Measurements from ENCODE around the gene NINJ1. TPM values are rescaled to one million over a fixed set of nuclear protein-coding genes. Genes with fewer than 3 reads are reported as not detected.

The NINJ1 gene
- total and polyA plus RNA-seq, 2 of the 8 experiments (the other 6 are each of a cell fraction or from before 2014, with no cell fraction given): 28.2 to 65.6 TPM

DNA sequence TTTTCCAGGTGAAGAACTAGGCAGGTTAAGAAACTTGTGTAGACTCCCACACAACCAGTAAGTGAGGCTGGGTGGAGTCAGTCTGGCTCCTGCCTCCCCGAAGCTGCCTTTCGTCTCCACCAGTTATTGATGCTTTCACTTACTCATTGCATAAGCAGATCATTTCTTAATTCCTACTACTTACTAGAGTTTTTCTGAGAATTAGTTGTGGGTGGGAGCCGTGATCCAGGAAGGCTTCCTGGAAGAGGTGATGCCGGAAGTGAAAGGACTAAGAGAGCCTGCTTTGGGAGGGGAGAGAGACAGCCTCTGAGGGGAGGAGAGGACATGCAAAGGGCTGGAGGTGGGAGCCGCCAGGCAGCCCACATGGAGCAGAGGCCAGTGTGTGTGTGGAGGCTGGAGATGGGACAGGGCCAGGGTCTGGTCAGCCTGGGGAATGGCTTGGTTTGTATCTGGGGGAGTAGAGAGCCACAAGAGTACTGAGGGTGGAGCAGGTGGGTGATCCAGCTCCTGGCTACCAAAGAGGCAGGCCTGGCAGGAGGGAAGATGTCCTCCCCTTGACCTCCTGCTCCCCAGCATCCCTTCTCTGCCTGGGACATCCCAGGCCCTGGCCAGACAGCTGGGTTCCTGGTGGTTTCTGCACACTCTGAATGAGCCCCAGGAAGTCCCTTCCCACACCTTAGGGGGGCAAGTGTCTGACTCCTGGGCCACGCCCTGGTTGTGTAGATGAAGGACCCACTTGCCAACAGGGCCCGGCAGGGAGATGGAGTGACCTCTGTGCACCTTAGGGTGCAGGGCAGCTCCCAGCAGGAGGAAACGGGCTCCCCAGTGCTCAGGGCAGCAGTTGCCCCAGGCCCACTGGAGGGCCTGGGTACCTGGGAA, 50.2 kb downstream of the NINJ1 start (continued):
- TF ChIP-seq, protein P1, sequence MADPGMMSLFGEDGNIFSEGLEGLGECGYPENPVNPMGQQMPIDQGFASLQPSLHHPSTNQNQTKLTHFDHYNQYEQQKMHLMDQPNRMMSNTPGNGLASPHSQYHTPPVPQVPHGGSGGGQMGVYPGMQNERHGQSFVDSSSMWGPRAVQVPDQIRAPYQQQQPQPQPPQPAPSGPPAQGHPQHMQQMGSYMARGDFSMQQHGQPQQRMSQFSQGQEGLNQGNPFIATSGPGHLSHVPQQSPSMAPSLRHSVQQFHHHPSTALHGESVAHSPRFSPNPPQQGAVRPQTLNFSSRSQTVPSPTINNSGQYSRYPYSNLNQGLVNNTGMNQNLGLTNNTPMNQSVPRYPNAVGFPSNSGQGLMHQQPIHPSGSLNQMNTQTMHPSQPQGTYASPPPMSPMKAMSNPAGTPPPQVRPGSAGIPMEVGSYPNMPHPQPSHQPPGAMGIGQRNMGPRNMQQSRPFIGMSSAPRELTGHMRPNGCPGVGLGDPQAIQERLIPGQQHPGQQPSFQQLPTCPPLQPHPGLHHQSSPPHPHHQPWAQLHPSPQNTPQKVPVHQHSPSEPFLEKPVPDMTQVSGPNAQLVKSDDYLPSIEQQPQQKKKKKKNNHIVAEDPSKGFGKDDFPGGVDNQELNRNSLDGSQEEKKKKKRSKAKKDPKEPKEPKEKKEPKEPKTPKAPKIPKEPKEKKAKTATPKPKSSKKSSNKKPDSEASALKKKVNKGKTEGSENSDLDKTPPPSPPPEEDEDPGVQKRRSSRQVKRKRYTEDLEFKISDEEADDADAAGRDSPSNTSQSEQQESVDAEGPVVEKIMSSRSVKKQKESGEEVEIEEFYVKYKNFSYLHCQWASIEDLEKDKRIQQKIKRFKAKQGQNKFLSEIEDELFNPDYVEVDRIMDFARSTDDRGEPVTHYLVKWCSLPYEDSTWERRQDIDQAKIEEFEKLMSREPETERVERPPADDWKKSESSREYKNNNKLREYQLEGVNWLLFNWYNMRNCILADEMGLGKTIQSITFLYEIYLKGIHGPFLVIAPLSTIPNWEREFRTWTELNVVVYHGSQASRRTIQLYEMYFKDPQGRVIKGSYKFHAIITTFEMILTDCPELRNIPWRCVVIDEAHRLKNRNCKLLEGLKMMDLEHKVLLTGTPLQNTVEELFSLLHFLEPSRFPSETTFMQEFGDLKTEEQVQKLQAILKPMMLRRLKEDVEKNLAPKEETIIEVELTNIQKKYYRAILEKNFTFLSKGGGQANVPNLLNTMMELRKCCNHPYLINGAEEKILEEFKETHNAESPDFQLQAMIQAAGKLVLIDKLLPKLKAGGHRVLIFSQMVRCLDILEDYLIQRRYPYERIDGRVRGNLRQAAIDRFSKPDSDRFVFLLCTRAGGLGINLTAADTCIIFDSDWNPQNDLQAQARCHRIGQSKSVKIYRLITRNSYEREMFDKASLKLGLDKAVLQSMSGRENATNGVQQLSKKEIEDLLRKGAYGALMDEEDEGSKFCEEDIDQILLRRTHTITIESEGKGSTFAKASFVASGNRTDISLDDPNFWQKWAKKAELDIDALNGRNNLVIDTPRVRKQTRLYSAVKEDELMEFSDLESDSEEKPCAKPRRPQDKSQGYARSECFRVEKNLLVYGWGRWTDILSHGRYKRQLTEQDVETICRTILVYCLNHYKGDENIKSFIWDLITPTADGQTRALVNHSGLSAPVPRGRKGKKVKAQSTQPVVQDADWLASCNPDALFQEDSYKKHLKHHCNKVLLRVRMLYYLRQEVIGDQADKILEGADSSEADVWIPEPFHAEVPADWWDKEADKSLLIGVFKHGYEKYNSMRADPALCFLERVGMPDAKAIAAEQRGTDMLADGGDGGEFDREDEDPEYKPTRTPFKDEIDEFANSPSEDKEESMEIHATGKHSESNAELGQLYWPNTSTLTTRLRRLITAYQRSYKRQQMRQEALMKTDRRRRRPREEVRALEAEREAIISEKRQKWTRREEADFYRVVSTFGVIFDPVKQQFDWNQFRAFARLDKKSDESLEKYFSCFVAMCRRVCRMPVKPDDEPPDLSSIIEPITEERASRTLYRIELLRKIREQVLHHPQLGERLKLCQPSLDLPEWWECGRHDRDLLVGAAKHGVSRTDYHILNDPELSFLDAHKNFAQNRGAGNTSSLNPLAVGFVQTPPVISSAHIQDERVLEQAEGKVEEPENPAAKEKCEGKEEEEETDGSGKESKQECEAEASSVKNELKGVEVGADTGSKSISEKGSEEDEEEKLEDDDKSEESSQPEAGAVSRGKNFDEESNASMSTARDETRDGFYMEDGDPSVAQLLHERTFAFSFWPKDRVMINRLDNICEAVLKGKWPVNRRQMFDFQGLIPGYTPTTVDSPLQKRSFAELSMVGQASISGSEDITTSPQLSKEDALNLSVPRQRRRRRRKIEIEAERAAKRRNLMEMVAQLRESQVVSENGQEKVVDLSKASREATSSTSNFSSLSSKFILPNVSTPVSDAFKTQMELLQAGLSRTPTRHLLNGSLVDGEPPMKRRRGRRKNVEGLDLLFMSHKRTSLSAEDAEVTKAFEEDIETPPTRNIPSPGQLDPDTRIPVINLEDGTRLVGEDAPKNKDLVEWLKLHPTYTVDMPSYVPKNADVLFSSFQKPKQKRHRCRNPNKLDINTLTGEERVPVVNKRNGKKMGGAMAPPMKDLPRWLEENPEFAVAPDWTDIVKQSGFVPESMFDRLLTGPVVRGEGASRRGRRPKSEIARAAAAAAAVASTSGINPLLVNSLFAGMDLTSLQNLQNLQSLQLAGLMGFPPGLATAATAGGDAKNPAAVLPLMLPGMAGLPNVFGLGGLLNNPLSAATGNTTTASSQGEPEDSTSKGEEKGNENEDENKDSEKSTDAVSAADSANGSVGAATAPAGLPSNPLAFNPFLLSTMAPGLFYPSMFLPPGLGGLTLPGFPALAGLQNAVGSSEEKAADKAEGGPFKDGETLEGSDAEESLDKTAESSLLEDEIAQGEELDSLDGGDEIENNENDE (IDR thresholded peaks at IDR 0.05; ENCODE audit: insufficient replicate concordance, low read length): no peak
- TF ChIP-seq POLR2A (IDR thresholded peaks at IDR 0.05; ENCODE audit: control extremely low read depth in 1 of 2, low read depth in 2 of 2, low read length in 2 of 2) (no peak), BACH1 (IDR thresholded peaks at IDR 0.05; ENCODE audit: low read length) (no peak), KDM5A (IDR thresholded peaks at IDR 0.05; ENCODE audit: low read length) (no peak), GTF2F1 (IDR thresholded peaks at IDR 0.05; ENCODE audit: borderline replicate concordance, low read depth, low read length) (no peak)

All from H1 (cell line).